WTC11 (cell line): ENCODE data around the gene ARID3B. TPM values are rescaled to one million over a fixed set of nuclear protein-coding genes. Genes with fewer than 3 reads are reported as not detected.

Source experiments
- ATAC-seq: fragments of 200-7000 bp; cut with Tn5 transposase; 2 replicates; pipeline ENCODE4 v1.10.0; 2021; ENCODE audit warnings: mild to moderate bottlenecking, moderate library complexity
- CTCF ChIA-PET: fragments of 300-600 bp; sonication (Branson Sonifier 250); formaldehyde crosslinking; loops from one replicate; lab custom pipeline; 2021; ENCODE audit warnings: antibody characterized with exemption; lab: Charles Lee
- POLR2A ChIA-PET: fragments of 350-600 bp; sonication (Branson Sonifier 250); formaldehyde crosslinking; loops from one replicate; lab custom pipeline; 2021; ENCODE audit warnings: antibody characterized with exemption; lab: Charles Lee
- DNase-seq: peaks from one replicate; pipeline ENCODE4 v3.0.0; 2021; ENCODE audit warnings: low spot score
- H3K27ac Mint-ChIP-seq: 2 replicates; pipeline ENCODE4 v1.8.0; 2021; ENCODE audit warnings: mixed read lengths
- H3K27me3 Mint-ChIP-seq: 2 replicates; pipeline ENCODE4 v1.8.0; 2021; ENCODE audit warnings: low read depth, mild to moderate bottlenecking, moderate library complexity, mixed read lengths
- H3K36me3 Mint-ChIP-seq: 2 replicates; pipeline ENCODE4 v1.8.0; 2021; ENCODE audit warnings: mixed read lengths
- H3K4me1 Mint-ChIP-seq: 2 replicates; pipeline ENCODE4 v1.8.0; 2022; ENCODE audit warnings: mixed read lengths
- H3K4me3 Mint-ChIP-seq: 2 replicates; pipeline ENCODE4 v1.8.0; 2021; ENCODE audit warnings: mild to moderate bottlenecking, moderate library complexity, mixed read lengths
- H3K9me3 Mint-ChIP-seq: 2 replicates; pipeline ENCODE4 v1.8.0; 2021; ENCODE audit warnings: mixed read lengths
- CBFB ChIP-seq: sonication (generic); formaldehyde crosslinking; IDR thresholded peaks from 2 replicates; pipeline ENCODE4 v1.8.1; 2022; ENCODE audit warnings: mild to moderate bottlenecking, low read depth, missing genetic modification reagents
- ELF4 ChIP-seq: sonication (generic); formaldehyde crosslinking; IDR thresholded peaks from 2 replicates; pipeline ENCODE4 v1.8.1; 2022; ENCODE audit warnings: low read depth, mild to moderate bottlenecking, moderate library complexity, missing genetic modification reagents
- EMX1 ChIP-seq: fragments of 250-450 bp; sonication (Bioruptor Pico); IDR thresholded peaks from 2 replicates; pipeline ENCODE4 v1.8.0; 2021; ENCODE audit warnings: mild to moderate bottlenecking
- FOXJ3 ChIP-seq: sonication (generic); formaldehyde crosslinking; IDR thresholded peaks from 2 replicates; pipeline ENCODE4 v1.9.0; 2021; ENCODE audit warnings: missing genetic modification reagents, mild to moderate bottlenecking, borderline replicate concordance
- FOXK1 ChIP-seq: sonication (generic); formaldehyde crosslinking; IDR thresholded peaks from 2 replicates; pipeline ENCODE4 v1.8.0; 2022; ENCODE audit warnings: mild to moderate bottlenecking, moderate library complexity, missing genetic modification reagents
- KAT7 ChIP-seq: sonication (generic); formaldehyde crosslinking; IDR thresholded peaks from 2 replicates; pipeline ENCODE4 v1.8.1; 2023; ENCODE audit warnings: missing genetic modification reagents, mild to moderate bottlenecking, borderline replicate concordance
- NFATC4 ChIP-seq: fragments of 250-450 bp; sonication (Bioruptor Pico); IDR thresholded peaks from 2 replicates; pipeline ENCODE4 v1.9.0; 2021; ENCODE audit warnings: mild to moderate bottlenecking
- NFE2L1 ChIP-seq: sonication (generic); formaldehyde crosslinking; IDR thresholded peaks from 2 replicates; pipeline ENCODE4 v1.8.1; 2023; ENCODE audit warnings: missing genetic modification reagents
- NR1H2 ChIP-seq: sonication (generic); formaldehyde crosslinking; IDR thresholded peaks from 2 replicates; pipeline ENCODE4 v1.9.0; 2021; ENCODE audit warnings: mild to moderate bottlenecking, moderate library complexity, missing genetic modification reagents
- OVOL2 ChIP-seq: fragments of 250-450 bp; sonication (Bioruptor Pico); IDR thresholded peaks from 2 replicates; pipeline ENCODE4 v1.9.0; 2021; ENCODE audit warnings: mild to moderate bottlenecking, borderline replicate concordance
- PRRX2 ChIP-seq: fragments of 250-450 bp; sonication (Bioruptor Pico); IDR thresholded peaks from 2 replicates; pipeline ENCODE4 v1.8.0; 2021; ENCODE audit warnings: mild to moderate bottlenecking
- RORB ChIP-seq: fragments of 250-450 bp; sonication (Bioruptor Pico); IDR thresholded peaks from 2 replicates; pipeline ENCODE4 v1.9.0; 2021; ENCODE audit warnings: mild to moderate bottlenecking
- TEAD1 ChIP-seq: sonication (generic); formaldehyde crosslinking; IDR thresholded peaks from 2 replicates; pipeline ENCODE4 v1.8.0; 2022; ENCODE audit warnings: mild to moderate bottlenecking, missing genetic modification reagents
- ZBTB21 ChIP-seq: sonication (generic); formaldehyde crosslinking; IDR thresholded peaks from 2 replicates; pipeline ENCODE4 v1.8.1; 2023; ENCODE audit warnings: mild to moderate bottlenecking, missing genetic modification reagents, borderline replicate concordance
- ZNF263 ChIP-seq: sonication (generic); formaldehyde crosslinking; IDR thresholded peaks from 2 replicates; pipeline ENCODE4 v1.8.1; 2022; ENCODE audit warnings: low read depth, mild to moderate bottlenecking, moderate library complexity, missing genetic modification reagents
- ZNF317 ChIP-seq: sonication (generic); formaldehyde crosslinking; IDR thresholded peaks from 2 replicates; pipeline ENCODE4 v1.8.1; 2023; ENCODE audit warnings: low read depth, mild to moderate bottlenecking, moderate library complexity, missing genetic modification reagents, borderline replicate concordance
- ZNF396 ChIP-seq: fragments of 250-450 bp; sonication (Bioruptor Pico); IDR thresholded peaks from 2 replicates; pipeline ENCODE4 v1.8.0; 2021; ENCODE audit warnings: mild to moderate bottlenecking, moderate library complexity, borderline replicate concordance
- ZNF423 ChIP-seq: fragments of 250-450 bp; sonication (Bioruptor Pico); IDR thresholded peaks from 2 replicates; pipeline ENCODE4 v2.1.2; 2022; ENCODE audit warnings: mild to moderate bottlenecking, moderate library complexity
- ZNF671 ChIP-seq: fragments of 250-450 bp; sonication (Bioruptor Pico); IDR thresholded peaks from 2 replicates; pipeline ENCODE4 v1.8.0; 2021; ENCODE audit warnings: mild to moderate bottlenecking
- total RNA-seq: library from RNA; stranded (reverse); gene quantifications from 3 replicates; pipeline ENCODE4 v1.2.3, GENCODE V29; 2021
- TF ChIP-seq, protein P1 (sequence below): sonication (generic); formaldehyde crosslinking; IDR thresholded peaks from 2 replicates; pipeline ENCODE4 v1.8.1; 2023; ENCODE audit warnings: mild to moderate bottlenecking, missing genetic modification reagents, moderate library complexity
- TF ChIP-seq, protein P2 (sequence below): fragments of 250-450 bp; sonication (Bioruptor Pico); IDR thresholded peaks from 2 replicates; pipeline ENCODE4 v1.8.0; 2021; ENCODE audit warnings: mild to moderate bottlenecking
- TF ChIP-seq, protein P3 (sequence below): sonication (generic); formaldehyde crosslinking; IDR thresholded peaks from 2 replicates; pipeline ENCODE4 v1.8.1; 2022; ENCODE audit warnings: low read depth, missing genetic modification reagents, borderline replicate concordance
- TF ChIP-seq, protein P4 (sequence below): sonication (generic); formaldehyde crosslinking; IDR thresholded peaks from 2 replicates; pipeline ENCODE4 v1.8.1; 2022; ENCODE audit warnings: mild to moderate bottlenecking, missing genetic modification reagents, moderate library complexity, borderline replicate concordance
- TF ChIP-seq, protein P5 (sequence below): sonication (generic); formaldehyde crosslinking; IDR thresholded peaks from 2 replicates; pipeline ENCODE4 v1.8.1; 2023; ENCODE audit warnings: mild to moderate bottlenecking, missing genetic modification reagents, borderline replicate concordance
- TF ChIP-seq, protein P6 (sequence below): sonication (generic); formaldehyde crosslinking; conservative IDR thresholded peaks from 2 replicates; pipeline ENCODE4 v1.8.1; 2023; ENCODE audit warnings: mild to moderate bottlenecking, low read depth, missing genetic modification reagents, moderate library complexity

ARID3B gene
- total RNA-seq, 1 experiment from 2014 or later = 133 TPM

DNA sequence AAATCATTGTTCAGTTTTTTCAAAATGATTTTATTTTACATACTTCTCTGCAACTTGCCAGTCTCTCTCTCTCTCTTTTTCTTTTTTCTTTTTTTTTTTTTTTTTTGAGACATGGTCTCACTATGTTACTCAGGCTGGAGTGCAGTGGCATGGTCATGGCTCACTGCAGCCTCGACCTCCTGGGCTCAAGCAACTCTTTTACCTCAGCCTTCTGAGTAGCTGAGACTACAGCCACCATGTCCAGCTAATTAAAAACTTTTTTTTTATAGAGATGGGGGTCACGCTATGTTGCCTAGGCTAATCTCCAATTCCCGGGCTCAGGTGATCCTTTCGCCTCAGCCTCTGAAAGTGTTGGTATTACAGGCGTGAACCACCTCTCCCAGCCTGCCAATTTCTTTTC, 12.1 kb upstream of the ARID3B start (continued):
- TF ChIP-seq ZBTB21 = no peak
- TF ChIP-seq RORB (CRISPR knock-in tag) = no peak
- TF ChIP-seq EMX1 = no peak
- TF ChIP-seq NFE2L1 (CRISPR knock-in tag) = no peak
- TF ChIP-seq ELF4 = no peak
- no peak for TF ChIP-seq ZNF317 (CRISPR knock-in tag)
- TF ChIP-seq NFATC4 (CRISPR knock-in tag) = no peak
- TF ChIP-seq, protein P1, sequence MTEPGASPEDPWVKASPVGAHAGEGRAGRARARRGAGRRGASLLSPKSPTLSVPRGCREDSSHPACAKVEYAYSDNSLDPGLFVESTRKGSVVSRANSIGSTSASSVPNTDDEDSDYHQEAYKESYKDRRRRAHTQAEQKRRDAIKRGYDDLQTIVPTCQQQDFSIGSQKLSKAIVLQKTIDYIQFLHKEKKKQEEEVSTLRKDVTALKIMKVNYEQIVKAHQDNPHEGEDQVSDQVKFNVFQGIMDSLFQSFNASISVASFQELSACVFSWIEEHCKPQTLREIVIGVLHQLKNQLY (CRISPR knock-in tag) = no peak
- no peak for TF ChIP-seq NR1H2 (CRISPR knock-in tag)
- TF ChIP-seq FOXJ3 = no peak
- TF ChIP-seq FOXK1 = no peak

DNA sequence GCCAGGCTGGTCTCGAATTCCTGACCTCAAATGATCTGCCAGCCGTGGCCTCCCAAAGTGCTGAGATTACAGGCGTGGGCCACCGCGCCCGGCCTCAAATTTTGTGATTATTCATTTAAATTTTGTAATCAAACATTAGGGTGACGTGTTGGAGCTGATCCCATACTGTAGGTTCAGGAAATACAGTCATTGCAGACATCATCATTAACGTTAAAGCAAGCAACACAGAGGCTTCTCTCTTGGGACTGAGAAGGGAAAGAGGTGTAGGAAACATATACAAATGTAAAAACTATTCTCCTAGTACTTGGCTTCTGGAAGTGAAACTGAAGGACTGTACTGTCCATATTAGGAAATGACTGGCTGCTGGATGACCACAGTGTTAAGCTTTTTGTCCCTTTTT, 11.1 kb upstream of the ARID3B start:
- H3K4me1 Mint-ChIP-seq = peaks cover 42% of the 10 kb centered on the region
- peak overlapping the region; percentile 92 for H3K27ac Mint-ChIP-seq
- no peaks in the 10 kb centered on the region for H3K27me3 Mint-ChIP-seq
- POLR2A ChIA-PET = interaction anchor here (1.9 kb wide), 1 partner anchor 11 kb away, joined by 6 read pairs; the partner anchor contains the start of gene ARID3B
- CTCF ChIA-PET = interaction anchor here (0.6 to 1.4 kb wide), 5 partner anchors 13 to 96 kb away, joined by 3 to 5 read pairs (median 4); partner anchors contain the start of gene SEMA7A
- DNase-seq = no peak
- H3K36me3 Mint-ChIP-seq = no peaks in the 10 kb centered on the region
- H3K4me3 Mint-ChIP-seq = no peak overlapping the region
- no peak for TF ChIP-seq ZNF423 (CRISPR knock-in tag)
- TF ChIP-seq, all 79 proteins: peak for 0
- H3K9me3 Mint-ChIP-seq = no peaks in the 10 kb centered on the region
- no peak for ATAC-seq

DNA sequence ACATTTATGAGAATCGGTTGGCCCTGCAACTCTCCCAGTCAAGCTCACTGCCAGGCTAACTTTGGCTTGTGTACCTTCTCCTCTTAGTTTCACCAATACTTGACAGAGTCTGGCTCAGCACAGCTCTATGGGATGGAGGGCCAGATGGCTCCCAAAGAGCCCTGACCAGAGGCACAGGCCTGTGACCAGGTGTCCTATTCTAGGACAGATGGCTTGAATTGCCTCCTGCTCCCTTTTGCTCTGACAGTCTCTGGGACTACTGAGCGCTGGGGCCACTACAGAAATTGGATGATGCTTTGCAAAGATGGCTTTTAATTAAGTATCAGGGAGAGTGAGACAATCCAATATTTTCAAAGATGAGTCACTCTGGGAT, 10.3 kb upstream of the ARID3B start:
- Mint-ChIP-seq H3K4me3 (no peak overlapping the region; the same call in 1 of the 2 replicates), H3K9me3 (no peaks in the 10 kb centered on the region), H3K36me3 (no peaks in the 10 kb centered on the region), H3K27ac (peak overlapping the region; percentile 99), H3K4me1 (peaks cover 42% of the 10 kb centered on the region), H3K27me3 (no peaks in the 10 kb centered on the region)
- ChIA-PET POLR2A (interaction anchor here (1.9 kb wide), 1 partner anchor 10 kb away, joined by 6 read pairs; the partner anchor contains the start of gene ARID3B), CTCF (interaction anchor here (0.8 to 1.2 kb wide), 5 partner anchors 10 to 91 kb away, joined by 3 to 6 read pairs (median 3); partner anchors contain the start of gene ARID3B)
- ATAC-seq = no peak; the same call in 1 of the 2 replicates
- DNase-seq = no peak
- no peak for TF ChIP-seq PRRX2 (CRISPR knock-in tag)
- no peak for TF ChIP-seq TEAD1
- no peak for TF ChIP-seq ZNF263 (CRISPR knock-in tag)
- TF ChIP-seq, protein P2, sequence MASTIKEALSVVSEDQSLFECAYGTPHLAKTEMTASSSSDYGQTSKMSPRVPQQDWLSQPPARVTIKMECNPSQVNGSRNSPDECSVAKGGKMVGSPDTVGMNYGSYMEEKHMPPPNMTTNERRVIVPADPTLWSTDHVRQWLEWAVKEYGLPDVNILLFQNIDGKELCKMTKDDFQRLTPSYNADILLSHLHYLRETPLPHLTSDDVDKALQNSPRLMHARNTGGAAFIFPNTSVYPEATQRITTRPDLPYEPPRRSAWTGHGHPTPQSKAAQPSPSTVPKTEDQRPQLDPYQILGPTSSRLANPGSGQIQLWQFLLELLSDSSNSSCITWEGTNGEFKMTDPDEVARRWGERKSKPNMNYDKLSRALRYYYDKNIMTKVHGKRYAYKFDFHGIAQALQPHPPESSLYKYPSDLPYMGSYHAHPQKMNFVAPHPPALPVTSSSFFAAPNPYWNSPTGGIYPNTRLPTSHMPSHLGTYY = no peak
- TF ChIP-seq, protein P3, sequence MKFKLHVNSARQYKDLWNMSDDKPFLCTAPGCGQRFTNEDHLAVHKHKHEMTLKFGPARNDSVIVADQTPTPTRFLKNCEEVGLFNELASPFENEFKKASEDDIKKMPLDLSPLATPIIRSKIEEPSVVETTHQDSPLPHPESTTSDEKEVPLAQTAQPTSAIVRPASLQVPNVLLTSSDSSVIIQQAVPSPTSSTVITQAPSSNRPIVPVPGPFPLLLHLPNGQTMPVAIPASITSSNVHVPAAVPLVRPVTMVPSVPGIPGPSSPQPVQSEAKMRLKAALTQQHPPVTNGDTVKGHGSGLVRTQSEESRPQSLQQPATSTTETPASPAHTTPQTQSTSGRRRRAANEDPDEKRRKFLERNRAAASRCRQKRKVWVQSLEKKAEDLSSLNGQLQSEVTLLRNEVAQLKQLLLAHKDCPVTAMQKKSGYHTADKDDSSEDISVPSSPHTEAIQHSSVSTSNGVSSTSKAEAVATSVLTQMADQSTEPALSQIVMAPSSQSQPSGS (CRISPR knock-in tag) = no peak
- TF ChIP-seq KAT7 (CRISPR knock-in tag) = no peak
- TF ChIP-seq, protein P4, sequence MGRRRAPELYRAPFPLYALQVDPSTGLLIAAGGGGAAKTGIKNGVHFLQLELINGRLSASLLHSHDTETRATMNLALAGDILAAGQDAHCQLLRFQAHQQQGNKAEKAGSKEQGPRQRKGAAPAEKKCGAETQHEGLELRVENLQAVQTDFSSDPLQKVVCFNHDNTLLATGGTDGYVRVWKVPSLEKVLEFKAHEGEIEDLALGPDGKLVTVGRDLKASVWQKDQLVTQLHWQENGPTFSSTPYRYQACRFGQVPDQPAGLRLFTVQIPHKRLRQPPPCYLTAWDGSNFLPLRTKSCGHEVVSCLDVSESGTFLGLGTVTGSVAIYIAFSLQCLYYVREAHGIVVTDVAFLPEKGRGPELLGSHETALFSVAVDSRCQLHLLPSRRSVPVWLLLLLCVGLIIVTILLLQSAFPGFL (CRISPR knock-in tag) = no peak
- TF ChIP-seq, protein P5, sequence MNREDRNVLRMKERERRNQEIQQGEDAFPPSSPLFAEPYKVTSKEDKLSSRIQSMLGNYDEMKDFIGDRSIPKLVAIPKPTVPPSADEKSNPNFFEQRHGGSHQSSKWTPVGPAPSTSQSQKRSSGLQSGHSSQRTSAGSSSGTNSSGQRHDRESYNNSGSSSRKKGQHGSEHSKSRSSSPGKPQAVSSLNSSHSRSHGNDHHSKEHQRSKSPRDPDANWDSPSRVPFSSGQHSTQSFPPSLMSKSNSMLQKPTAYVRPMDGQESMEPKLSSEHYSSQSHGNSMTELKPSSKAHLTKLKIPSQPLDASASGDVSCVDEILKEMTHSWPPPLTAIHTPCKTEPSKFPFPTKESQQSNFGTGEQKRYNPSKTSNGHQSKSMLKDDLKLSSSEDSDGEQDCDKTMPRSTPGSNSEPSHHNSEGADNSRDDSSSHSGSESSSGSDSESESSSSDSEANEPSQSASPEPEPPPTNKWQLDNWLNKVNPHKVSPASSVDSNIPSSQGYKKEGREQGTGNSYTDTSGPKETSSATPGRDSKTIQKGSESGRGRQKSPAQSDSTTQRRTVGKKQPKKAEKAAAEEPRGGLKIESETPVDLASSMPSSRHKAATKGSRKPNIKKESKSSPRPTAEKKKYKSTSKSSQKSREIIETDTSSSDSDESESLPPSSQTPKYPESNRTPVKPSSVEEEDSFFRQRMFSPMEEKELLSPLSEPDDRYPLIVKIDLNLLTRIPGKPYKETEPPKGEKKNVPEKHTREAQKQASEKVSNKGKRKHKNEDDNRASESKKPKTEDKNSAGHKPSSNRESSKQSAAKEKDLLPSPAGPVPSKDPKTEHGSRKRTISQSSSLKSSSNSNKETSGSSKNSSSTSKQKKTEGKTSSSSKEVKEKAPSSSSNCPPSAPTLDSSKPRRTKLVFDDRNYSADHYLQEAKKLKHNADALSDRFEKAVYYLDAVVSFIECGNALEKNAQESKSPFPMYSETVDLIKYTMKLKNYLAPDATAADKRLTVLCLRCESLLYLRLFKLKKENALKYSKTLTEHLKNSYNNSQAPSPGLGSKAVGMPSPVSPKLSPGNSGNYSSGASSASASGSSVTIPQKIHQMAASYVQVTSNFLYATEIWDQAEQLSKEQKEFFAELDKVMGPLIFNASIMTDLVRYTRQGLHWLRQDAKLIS (CRISPR knock-in tag) = no peak
- TF ChIP-seq ZNF671 = no peak
- TF ChIP-seq, protein P6, sequence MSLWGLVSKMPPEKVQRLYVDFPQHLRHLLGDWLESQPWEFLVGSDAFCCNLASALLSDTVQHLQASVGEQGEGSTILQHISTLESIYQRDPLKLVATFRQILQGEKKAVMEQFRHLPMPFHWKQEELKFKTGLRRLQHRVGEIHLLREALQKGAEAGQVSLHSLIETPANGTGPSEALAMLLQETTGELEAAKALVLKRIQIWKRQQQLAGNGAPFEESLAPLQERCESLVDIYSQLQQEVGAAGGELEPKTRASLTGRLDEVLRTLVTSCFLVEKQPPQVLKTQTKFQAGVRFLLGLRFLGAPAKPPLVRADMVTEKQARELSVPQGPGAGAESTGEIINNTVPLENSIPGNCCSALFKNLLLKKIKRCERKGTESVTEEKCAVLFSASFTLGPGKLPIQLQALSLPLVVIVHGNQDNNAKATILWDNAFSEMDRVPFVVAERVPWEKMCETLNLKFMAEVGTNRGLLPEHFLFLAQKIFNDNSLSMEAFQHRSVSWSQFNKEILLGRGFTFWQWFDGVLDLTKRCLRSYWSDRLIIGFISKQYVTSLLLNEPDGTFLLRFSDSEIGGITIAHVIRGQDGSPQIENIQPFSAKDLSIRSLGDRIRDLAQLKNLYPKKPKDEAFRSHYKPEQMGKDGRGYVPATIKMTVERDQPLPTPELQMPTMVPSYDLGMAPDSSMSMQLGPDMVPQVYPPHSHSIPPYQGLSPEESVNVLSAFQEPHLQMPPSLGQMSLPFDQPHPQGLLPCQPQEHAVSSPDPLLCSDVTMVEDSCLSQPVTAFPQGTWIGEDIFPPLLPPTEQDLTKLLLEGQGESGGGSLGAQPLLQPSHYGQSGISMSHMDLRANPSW (CRISPR knock-in tag) = no peak
- TF ChIP-seq OVOL2 (CRISPR knock-in tag) = no peak
- TF ChIP-seq CBFB (CRISPR knock-in tag) = no peak
- no peak for TF ChIP-seq ZNF396 (CRISPR knock-in tag)
